SK-N-MC (cell line): Measurements from ENCODE around the gene SAXO2.

ENCODE experiments used
- EZH2 ChIP-seq: fragments of 200-600 bp; sonication (generic); IDR thresholded peaks from one replicate; pipeline ENCODE4 v1.6.1; 2017; ENCODE audit warnings: antibody characterized with exemption
- POLR2AphosphoS5 ChIP-seq: IDR thresholded peaks from 2 replicates; pipeline ENCODE4 v1.6.1; 2012; ENCODE audit warnings: mild to moderate bottlenecking, low read depth, low read length, borderline replicate concordance

- TF ChIP-seq EZH2 (no peak), POLR2AphosphoS5 (no peak)
These were observed 12.8 kb downstream of the SAXO2 start for GRCh38 chr15:82275410-82275809.
